NCI-H128 (cell line): ENCODE results near the gene GRID1.
"Not testable (repeated sequence)": the region's sequence is repeated elsewhere in the genome, so short reads cannot be mapped to it uniquely, and the experiment has no call there.

Experiments
- DNase-seq: peaks from one replicate; lab custom pipeline; 2025; ENCODE audit not compliant: unreplicated experiment; lab: John Stamatoyannopoulos, UW

GRID1 gene

GRCh38 chr10:86049442-86049841, 317.2 kb downstream of the GRID1 start:
- DNase-seq, result no peak

- no peak for DNase-seq
Measured at GRCh38 chr10:86048973-86049372, 317.6 kb downstream of the GRID1 start.

- DNase-seq, result no peak
Measured at GRCh38 chr10:86048571-86048970, 318.0 kb downstream of the GRID1 start.

- DNase-seq, result no peak
Measured at GRCh38 chr10:86047588-86047987, 319.0 kb downstream of the GRID1 start.

GRCh38 chr10:86046845-86047460, 319.6 kb downstream of the GRID1 start:
- no peak for DNase-seq

- DNase-seq, result no peak
Measured at GRCh38 chr10:86045896-86046295, 320.7 kb downstream of the GRID1 start.

- DNase-seq, result no peak
Measured at GRCh38 chr10:86044029-86044428, 322.6 kb downstream of the GRID1 start.

GRCh38 chr10:86043236-86043635, 323.4 kb downstream of the GRID1 start:
- DNase-seq, result no peak

GRCh38 chr10:86042161-86042560, 324.4 kb downstream of the GRID1 start:
- DNase-seq, result no peak

GRCh38 chr10:86041116-86041515, 325.5 kb downstream of the GRID1 start:
- no peak for DNase-seq

GRCh38 chr10:86038371-86038770, 328.2 kb downstream of the GRID1 start:
- no peak for DNase-seq

- DNase-seq, result no peak
Measured at GRCh38 chr10:86037096-86037495, 329.5 kb downstream of the GRID1 start.

- no peak for DNase-seq
Measured at GRCh38 chr10:86036544-86036831, 330.1 kb downstream of the GRID1 start.

GRCh38 chr10:86035791-86036543, 330.6 kb downstream of the GRID1 start:
- DNase-seq, result no peak

GRCh38 chr10:86034710-86035109, 331.9 kb downstream of the GRID1 start:
- DNase-seq, result no peak

- no peak for DNase-seq
Measured at GRCh38 chr10:86033581-86033980, 333.0 kb downstream of the GRID1 start.

GRCh38 chr10:86032087-86032486, 334.5 kb downstream of the GRID1 start:
- not testable (repeated sequence) for DNase-seq

- DNase-seq, result no peak
Measured at GRCh38 chr10:86030312-86030711, 336.3 kb downstream of the GRID1 start.

- no peak for DNase-seq
Measured at GRCh38 chr10:86027346-86027745, 339.2 kb downstream of the GRID1 start.

- no peak for DNase-seq
Measured at GRCh38 chr10:86025509-86025908, 341.1 kb downstream of the GRID1 start.

- no peak for DNase-seq
Measured at GRCh38 chr10:86024281-86025041, 342.1 kb downstream of the GRID1 start.

GRCh38 chr10:86023931-86024280, 342.7 kb downstream of the GRID1 start:
- DNase-seq, result no peak
